ENCODE data around the gene HRAS. TPM values are rescaled to one million over a fixed set of nuclear protein-coding genes. Genes with fewer than 3 reads are reported as not detected.

Gene HRAS
- polyA plus RNA-seq, 3 donors, result 10.1 to 32.9 (median 10.3) TPM

GRCh38 chr11:581752-582151, 46.4 kb upstream of the HRAS start:
- Histone ChIP-seq H3K27ac (ENCODE audit: low read depth in 1 of 2, low read length in 2 of 2) (no peak overlapping the region), H3K79me2 (ENCODE audit: insufficient read depth, low read length) (peaks cover 82% of the 10 kb centered on the region), H3K9ac (ENCODE audit: insufficient read depth, low read length, poor library complexity, severe bottlenecking) (no peak overlapping the region), H3K36me3 (replicated peaks in 1 of 2; ENCODE audit: control insufficient read depth in 1 of 2, insufficient read depth in 2 of 2, low read length in 2 of 2) (peaks cover 35 to 44% of the 10 kb centered on the region in 2 donors), H3K27me3 (ENCODE audit: control insufficient read depth in 2 of 2, insufficient read depth in 2 of 2, low read length in 2 of 2) (no peaks in the 10 kb centered on the region), H3K4me1 (ENCODE audit: control insufficient read depth in 1 of 2, insufficient read depth in 2 of 2, low read length in 2 of 2) (peaks cover 16 to 34% of the 10 kb centered on the region in 2 donors), H2AFZ (ENCODE audit: insufficient read depth, low read depth, low read length, poor library complexity, severe bottlenecking) (no peak overlapping the region), H3K9me3 (replicated peaks in 1 of 2; ENCODE audit: control insufficient read depth in 1 of 2, insufficient read depth in 1 of 2, low read length in 2 of 2) (no peaks in the 10 kb centered on the region), H3K4me3 (replicated peaks in 1 of 3; ENCODE audit: low read depth in 2 of 3, low read length in 3 of 3) (no peak overlapping the region), H4K20me1 (ENCODE audit: insufficient read depth, low read length) (peaks cover 90% of the 10 kb centered on the region), H3K4me2 (replicated peaks; ENCODE audit: extremely low read depth, low read length, poor library complexity, severe bottlenecking) (no peak overlapping the region)
- TF ChIP-seq CTCF (IDR thresholded peaks at IDR 0.05), result no peak
- Mint-ChIP-seq H3K9me3 (peaks cover 0 to 3% (median 0%) of the 10 kb centered on the region in 7 donors), H3K27ac (peak overlapping the region in 2 of 7 donors; percentile 30 to 83), H3K36me3 (peaks cover 36 to 52% of the 10 kb centered on the region in 2 donors), H3K4me3 (no peak overlapping the region), H3K4me1 (peaks cover 37% of the 10 kb centered on the region), H3K27me3 (ENCODE audit: low read depth in 3 of 3) (no peaks in the 10 kb centered on the region)
- WGBS (ENCODE audit: insufficient coverage), result 96% methylated on average over 15 of the region's 17 CpGs
- no peak for DNase-seq
- intact Hi-C loops (cut with micrococcal nuclease), result no loop called here

- Histone ChIP-seq H3K27ac (ENCODE audit: low read depth in 1 of 2, low read length in 2 of 2) (no peak overlapping the region), H3K4me2 (replicated peaks; ENCODE audit: extremely low read depth, low read length, poor library complexity, severe bottlenecking) (no peak overlapping the region), H3K9me3 (replicated peaks in 1 of 2; ENCODE audit: control insufficient read depth in 1 of 2, insufficient read depth in 1 of 2, low read length in 2 of 2) (no peaks in the 10 kb centered on the region), H3K4me1 (ENCODE audit: control insufficient read depth in 1 of 2, insufficient read depth in 2 of 2, low read length in 2 of 2) (peaks cover 13 to 30% of the 10 kb centered on the region in 2 donors), H3K9ac (ENCODE audit: insufficient read depth, low read length, poor library complexity, severe bottlenecking) (no peak overlapping the region), H3K79me2 (ENCODE audit: insufficient read depth, low read length) (peaks cover 79% of the 10 kb centered on the region), H2AFZ (ENCODE audit: insufficient read depth, low read depth, low read length, poor library complexity, severe bottlenecking) (no peak overlapping the region), H3K36me3 (replicated peaks in 1 of 2; ENCODE audit: control insufficient read depth in 1 of 2, insufficient read depth in 2 of 2, low read length in 2 of 2) (peaks cover 31 to 40% of the 10 kb centered on the region in 2 donors), H3K4me3 (replicated peaks in 1 of 3; ENCODE audit: low read depth in 2 of 3, low read length in 3 of 3) (no peak overlapping the region), H3K27me3 (ENCODE audit: control insufficient read depth in 2 of 2, insufficient read depth in 2 of 2, low read length in 2 of 2) (no peaks in the 10 kb centered on the region), H4K20me1 (ENCODE audit: insufficient read depth, low read length) (peaks cover 86% of the 10 kb centered on the region)
- H3K36me3 Mint-ChIP-seq, result peaks cover 34 to 48% of the 10 kb centered on the region in 2 donors
- H3K4me3 Mint-ChIP-seq, result no peak overlapping the region
- H3K9me3 Mint-ChIP-seq, result peaks cover 0 to 3% (median 0%) of the 10 kb centered on the region in 7 donors
- no peaks in the 10 kb centered on the region for H3K27me3 Mint-ChIP-seq (ENCODE audit: low read depth in 3 of 3)
- 97% methylated on average over 8 of the region's 14 CpGs for WGBS (ENCODE audit: insufficient coverage)
- no peak for DNase-seq
- H3K4me1 Mint-ChIP-seq, result peaks cover 33% of the 10 kb centered on the region
- H3K27ac Mint-ChIP-seq, result peak overlapping the region in 1 of 7 donors; percentile 51
- intact Hi-C loops (cut with micrococcal nuclease), result no loop called here
- no peak for TF ChIP-seq CTCF (IDR thresholded peaks at IDR 0.05)
Measured at GRCh38 chr11:581342-581741, 46.0 kb upstream of the HRAS start.

Data from CD14-positive monocyte (primary cell).